ENCODE results near the gene RAPGEFL1. TPM values are rescaled to one million over a fixed set of nuclear protein-coding genes. Genes with fewer than 3 reads are reported as not detected.
"Not testable (repeated sequence)": the region's sequence is repeated elsewhere in the genome, so short reads cannot be mapped to it uniquely, and the experiment has no call there.

Gene RAPGEFL1
- total RNA-seq, 2 experiments from 2014 or later, result 3.1 to 4.0 TPM

DNA sequence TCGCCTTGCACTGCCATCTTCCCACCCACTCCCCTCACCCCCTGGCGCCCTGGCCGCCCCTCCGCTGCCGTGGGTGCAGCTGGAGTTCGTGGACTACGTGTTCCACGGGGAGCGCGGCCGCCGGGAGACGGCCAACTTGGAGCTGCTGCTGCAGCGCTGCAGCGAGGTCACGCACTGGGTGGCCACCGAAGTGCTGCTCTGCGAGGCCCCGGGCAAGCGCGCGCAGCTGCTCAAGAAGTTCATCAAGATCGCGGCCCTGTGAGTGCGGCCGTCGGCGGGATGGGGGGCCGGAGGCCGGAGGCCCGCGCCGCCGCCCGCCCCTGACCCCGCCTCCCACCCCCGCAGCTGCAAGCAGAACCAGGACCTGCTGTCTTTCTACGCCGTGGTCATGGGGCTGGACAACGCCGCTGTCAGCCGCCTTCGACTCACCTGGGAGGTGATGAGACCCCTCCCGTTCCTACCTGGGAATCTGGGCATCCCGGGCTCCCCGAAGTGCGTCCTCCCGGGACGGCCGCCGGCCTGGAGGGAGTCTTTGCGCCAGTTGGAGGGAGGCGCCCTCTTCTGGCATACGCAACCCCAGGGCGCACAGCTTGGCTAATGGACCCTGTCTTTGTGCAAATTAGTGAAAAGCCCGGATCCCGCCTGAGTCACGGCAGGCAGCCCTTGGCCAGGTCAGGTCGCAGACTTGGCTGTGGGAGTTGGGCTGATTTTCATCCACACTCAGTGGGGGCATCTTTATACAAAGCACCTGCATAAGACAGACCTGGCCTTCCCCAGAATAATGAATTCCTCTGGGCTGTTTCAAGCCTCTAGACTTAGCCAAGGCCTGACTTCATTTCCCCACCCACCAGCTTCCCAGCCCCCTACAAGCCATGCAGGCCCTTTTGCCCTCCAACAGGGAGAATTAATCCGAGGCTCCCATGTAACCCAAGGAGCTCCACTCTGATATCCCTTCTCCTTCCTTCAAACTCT, 14.3 kb downstream of the RAPGEFL1 start:
- CTCF ChIA-PET, result interaction anchor here (0.5 to 5.7 kb wide), 18 partner anchors 8 to 186 kb away, joined by 3 to 82 read pairs (median 4); partner anchors contain the start of genes CSF3 and WIPF2
- Mint-ChIP-seq H3K27me3 (ENCODE audit: low read depth) (no peaks in the 10 kb centered on the region), H3K4me3 (peak overlapping the region; percentile 82), H3K4me1 (ENCODE audit: low read depth) (peaks cover 7% of the 10 kb centered on the region), H3K9me3 (no peaks in the 10 kb centered on the region), H3K27ac (no peak overlapping the region), H3K36me3 (ENCODE audit: low read depth) (no peaks in the 10 kb centered on the region)
- DNase-seq, result peak; percentile 79
- intact Hi-C loops (cut with micrococcal nuclease), result loop anchor here (1.0 kb wide), 2 partner anchors 78 to 178 kb away; no protein-coding TSS in a partner anchor

DNA sequence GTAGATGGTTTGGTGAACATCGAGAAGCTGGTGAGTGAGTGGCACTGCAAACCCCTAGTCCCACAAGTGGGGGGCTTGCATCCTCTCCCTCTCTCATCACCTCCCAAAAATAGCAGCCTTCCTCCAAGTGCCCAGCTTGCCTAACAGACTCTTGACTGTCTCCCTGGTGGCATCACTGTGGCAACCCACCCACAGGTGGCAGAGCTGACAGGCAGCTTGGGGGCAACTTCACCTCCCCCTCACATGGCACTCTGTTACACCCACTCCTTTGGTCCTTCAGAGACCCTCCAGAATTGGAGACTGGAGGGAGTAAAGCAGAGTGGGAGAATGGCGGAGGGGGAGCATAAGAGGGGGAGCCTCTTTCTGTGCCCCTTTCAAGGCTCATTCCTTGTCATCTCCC, 15.7 kb downstream of the RAPGEFL1 start:
- CTCF ChIA-PET, result interaction anchor here (0.7 to 5.7 kb wide), 9 partner anchors 10 to 179 kb away, joined by 3 to 82 read pairs (median 5); partner anchors contain the start of genes CSF3 and WIPF2
- intact Hi-C loops (cut with micrococcal nuclease), result no loop called here
- Mint-ChIP-seq H3K27me3 (ENCODE audit: low read depth) (no peaks in the 10 kb centered on the region), H3K27ac (no peak overlapping the region), H3K4me3 (no peak overlapping the region), H3K36me3 (ENCODE audit: low read depth) (no peaks in the 10 kb centered on the region), H3K4me1 (ENCODE audit: low read depth) (peaks cover 7% of the 10 kb centered on the region), H3K9me3 (no peaks in the 10 kb centered on the region)
- DNase-seq, result no peak

DNA sequence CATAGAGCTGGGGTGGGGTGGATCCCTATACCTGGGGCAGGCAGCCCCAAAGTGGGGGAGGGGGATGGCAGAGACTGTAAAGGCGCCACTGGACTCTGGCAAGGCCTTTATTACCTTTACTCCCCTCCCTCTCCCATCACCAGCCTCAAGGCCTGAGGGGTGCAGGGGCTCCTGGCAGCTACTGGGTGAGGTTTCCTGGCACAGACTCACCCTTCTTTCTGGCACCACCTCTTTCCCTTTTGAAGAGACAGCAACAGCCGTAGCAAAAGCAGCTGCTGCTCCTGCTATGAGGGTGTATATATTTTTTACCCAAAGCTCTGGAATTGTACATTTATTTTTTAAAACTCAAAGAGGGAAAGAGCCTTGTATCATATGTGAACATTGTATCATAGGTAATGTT, 17.6 kb downstream of the RAPGEFL1 start:
- H3K4me3 Mint-ChIP-seq, result no peak overlapping the region
- H3K36me3 Mint-ChIP-seq (ENCODE audit: low read depth), result no peaks in the 10 kb centered on the region
- peaks cover 7% of the 10 kb centered on the region for H3K4me1 Mint-ChIP-seq (ENCODE audit: low read depth)
- intact Hi-C loops (cut with micrococcal nuclease), result no loop called here
- CTCF ChIA-PET, result interaction anchor here (0.9 to 2.0 kb wide), 3 partner anchors 10 to 160 kb away, joined by 3 to 10 read pairs (median 5); no protein-coding TSS in a partner anchor
- H3K27ac Mint-ChIP-seq, result no peak overlapping the region
- DNase-seq, result no peak
- H3K9me3 Mint-ChIP-seq, result no peaks in the 10 kb centered on the region
- H3K27me3 Mint-ChIP-seq (ENCODE audit: low read depth), result no peaks in the 10 kb centered on the region

- no peaks in the 10 kb centered on the region for H3K9me3 Mint-ChIP-seq
- H3K36me3 Mint-ChIP-seq (ENCODE audit: low read depth), result no peaks in the 10 kb centered on the region
- H3K27ac Mint-ChIP-seq, result no peak overlapping the region
- DNase-seq, result no peak
- intact Hi-C loops (cut with micrococcal nuclease), result no loop called here
- H3K4me3 Mint-ChIP-seq, result no peak overlapping the region
- H3K4me1 Mint-ChIP-seq (ENCODE audit: low read depth), result no peaks in the 10 kb centered on the region
- H3K27me3 Mint-ChIP-seq (ENCODE audit: low read depth), result no peaks in the 10 kb centered on the region
- CTCF ChIA-PET, result interaction anchor here (1.0 to 3.3 kb wide), 7 partner anchors 21 to 184 kb away, joined by 3 to 11 read pairs (median 3); partner anchors contain the start of gene WIPF2
Observed at GRCh38 chr17:40197550-40197949, 20.3 kb downstream of the RAPGEFL1 start.

- CTCF ChIA-PET, result interaction anchor here (0.6 to 3.3 kb wide), 12 partner anchors 8 to 184 kb away, joined by 3 to 11 read pairs (median 4); partner anchors contain the start of gene WIPF2
Observed at GRCh38 chr17:40197965-40198456, 20.7 kb downstream of the RAPGEFL1 start.

DNA sequence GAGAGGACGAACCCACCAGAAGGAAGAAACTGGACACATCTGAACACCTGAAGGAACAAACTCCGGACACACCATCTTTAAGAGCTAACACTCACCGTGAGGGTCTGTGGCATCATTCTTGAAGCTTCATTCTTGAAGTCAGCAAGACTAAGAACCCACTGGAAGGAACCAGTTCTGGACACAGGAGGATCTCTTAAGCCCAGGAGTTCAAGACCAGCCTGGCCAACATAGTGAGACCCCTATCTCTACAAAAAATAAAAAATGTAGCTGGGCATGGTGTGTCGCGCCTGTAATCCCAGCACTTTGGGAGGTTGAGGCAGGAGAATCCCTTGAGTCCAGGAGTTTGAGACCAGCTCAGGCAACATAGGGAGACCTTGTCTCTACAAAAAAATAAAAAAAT, 21.3 kb downstream of the RAPGEFL1 start:
- H3K4me1 Mint-ChIP-seq (ENCODE audit: low read depth), result no peaks in the 10 kb centered on the region
- CTCF ChIA-PET, result interaction anchor here (0.5 to 3.3 kb wide), 12 partner anchors 8 to 269 kb away, joined by 3 to 11 read pairs (median 4); partner anchors contain the start of gene WIPF2

More at GRCh38 chr17:40197965-40198456, 20.7 kb downstream of the RAPGEFL1 start:
- H3K4me1 Mint-ChIP-seq (ENCODE audit: low read depth); intact Hi-C loops (cut with micrococcal nuclease); H3K36me3 Mint-ChIP-seq (ENCODE audit: low read depth); H3K9me3 Mint-ChIP-seq; H3K27me3 Mint-ChIP-seq (ENCODE audit: low read depth); H3K27ac Mint-ChIP-seq: not testable (repeated sequence)
- peak overlapping the region; percentile 38 for H3K4me3 Mint-ChIP-seq
- DNase-seq, result peak; percentile 31

DNA sequence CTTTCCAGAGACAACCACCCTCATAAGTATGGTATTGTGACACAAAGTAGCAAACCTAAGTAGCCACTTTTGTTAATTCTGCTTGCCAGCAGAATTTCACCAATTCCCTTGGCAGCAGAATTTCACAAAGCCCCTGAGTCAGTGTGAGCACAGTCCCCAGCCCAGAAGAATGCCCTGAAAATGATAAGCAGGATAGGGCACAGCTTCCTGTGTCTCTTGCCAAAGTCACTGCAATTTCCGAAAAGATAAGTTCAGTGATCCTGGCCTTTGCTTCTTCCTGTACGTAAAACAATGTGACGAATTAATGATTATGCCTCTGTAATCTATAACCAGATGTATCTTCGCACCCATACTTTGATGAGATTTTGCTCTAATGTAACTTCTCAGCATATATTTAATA, 25.9 kb downstream of the RAPGEFL1 start:
- no peak overlapping the region for H3K4me3 Mint-ChIP-seq
- no peaks in the 10 kb centered on the region for H3K27me3 Mint-ChIP-seq (ENCODE audit: low read depth)
- no peak overlapping the region for H3K27ac Mint-ChIP-seq
- H3K9me3 Mint-ChIP-seq, result no peaks in the 10 kb centered on the region
- no peaks in the 10 kb centered on the region for H3K4me1 Mint-ChIP-seq (ENCODE audit: low read depth)
- intact Hi-C loops (cut with micrococcal nuclease), result no loop called here
- DNase-seq, result no peak
- H3K36me3 Mint-ChIP-seq (ENCODE audit: low read depth), result no peaks in the 10 kb centered on the region
- CTCF ChIA-PET, result interaction anchor here (0.6 to 4.9 kb wide), 9 partner anchors 12 to 330 kb away, joined by 3 to 41 read pairs (median 9); partner anchors contain the start of gene WIPF2

More for the DNA sequence above, 21.3 kb downstream of the RAPGEFL1 start:
- Mint-ChIP-seq H3K9me3 (no peaks in the 10 kb centered on the region), H3K27ac (no peak overlapping the region), H3K27me3 (ENCODE audit: low read depth) (no peaks in the 10 kb centered on the region), H3K36me3 (ENCODE audit: low read depth) (no peaks in the 10 kb centered on the region), H3K4me3 (no peak overlapping the region)
- intact Hi-C loops (cut with micrococcal nuclease), result no loop called here
- DNase-seq, result no peak

- H3K27me3 Mint-ChIP-seq (ENCODE audit: low read depth); H3K4me3 Mint-ChIP-seq; intact Hi-C loops (cut with micrococcal nuclease); H3K4me1 Mint-ChIP-seq (ENCODE audit: low read depth); H3K27ac Mint-ChIP-seq; H3K36me3 Mint-ChIP-seq (ENCODE audit: low read depth); H3K9me3 Mint-ChIP-seq; DNase-seq; CTCF ChIA-PET: not testable (repeated sequence)
Observed at GRCh38 chr17:40206193-40206592, 28.9 kb downstream of the RAPGEFL1 start.

DNA sequence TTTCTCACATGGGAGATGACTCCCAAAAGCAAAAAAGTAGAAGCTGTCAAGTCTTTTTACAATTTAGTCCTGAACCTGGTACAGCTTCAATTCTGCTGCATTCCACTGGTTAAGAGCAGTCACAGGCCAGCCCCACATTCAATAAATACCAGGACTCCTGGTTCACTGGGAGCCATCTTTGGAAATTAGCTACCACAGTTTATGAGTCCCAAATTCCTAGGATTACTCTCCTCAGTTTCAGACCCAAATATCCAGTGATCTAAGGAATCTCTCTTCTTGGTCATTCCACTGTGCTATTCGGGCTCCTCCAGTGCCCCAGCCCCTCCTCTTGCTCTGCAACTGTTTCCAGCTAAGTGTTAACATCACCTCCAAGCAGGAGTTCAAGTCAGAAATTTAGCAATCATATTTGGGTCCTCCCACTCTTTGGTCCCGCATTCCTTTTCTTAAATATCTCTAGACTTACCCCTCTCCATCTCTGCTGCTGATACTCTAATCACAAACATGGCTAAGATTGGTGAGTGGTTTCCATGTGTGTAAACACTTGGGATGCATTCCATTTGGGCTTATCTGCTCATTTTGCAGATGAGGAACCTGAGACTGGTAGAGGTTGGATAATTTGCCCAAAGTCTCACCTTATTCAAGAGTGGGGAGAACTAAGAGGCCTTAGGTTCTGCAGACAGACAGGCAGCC, 32.3 kb downstream of the RAPGEFL1 start:
- DNase-seq, result no peak
- H3K27ac Mint-ChIP-seq, result no peak overlapping the region
- no peaks in the 10 kb centered on the region for H3K9me3 Mint-ChIP-seq
- no peak overlapping the region for H3K4me3 Mint-ChIP-seq
- H3K4me1 Mint-ChIP-seq (ENCODE audit: low read depth), result no peaks in the 10 kb centered on the region
- intact Hi-C loops (cut with micrococcal nuclease), result loop anchor here (10.0 kb wide), 1 partner anchor 335 kb away; no protein-coding TSS in a partner anchor
- no peaks in the 10 kb centered on the region for H3K27me3 Mint-ChIP-seq (ENCODE audit: low read depth)
- H3K36me3 Mint-ChIP-seq (ENCODE audit: low read depth), result no peaks in the 10 kb centered on the region
- CTCF ChIA-PET, result interaction anchor here (0.6 to 0.9 kb wide), 2 partner anchors 9 to 13 kb away, joined by 3 read pairs; no protein-coding TSS in a partner anchor

- H3K27me3 Mint-ChIP-seq (ENCODE audit: low read depth); DNase-seq; CTCF ChIA-PET; H3K4me1 Mint-ChIP-seq (ENCODE audit: low read depth); H3K4me3 Mint-ChIP-seq; H3K27ac Mint-ChIP-seq; H3K36me3 Mint-ChIP-seq (ENCODE audit: low read depth); H3K9me3 Mint-ChIP-seq: not testable (repeated sequence)
- intact Hi-C loops (cut with micrococcal nuclease), result loop anchor here (10.0 kb wide), 1 partner anchor 331 kb away; no protein-coding TSS in a partner anchor
Observed at GRCh38 chr17:40213914-40214313, 36.6 kb downstream of the RAPGEFL1 start.

DNA sequence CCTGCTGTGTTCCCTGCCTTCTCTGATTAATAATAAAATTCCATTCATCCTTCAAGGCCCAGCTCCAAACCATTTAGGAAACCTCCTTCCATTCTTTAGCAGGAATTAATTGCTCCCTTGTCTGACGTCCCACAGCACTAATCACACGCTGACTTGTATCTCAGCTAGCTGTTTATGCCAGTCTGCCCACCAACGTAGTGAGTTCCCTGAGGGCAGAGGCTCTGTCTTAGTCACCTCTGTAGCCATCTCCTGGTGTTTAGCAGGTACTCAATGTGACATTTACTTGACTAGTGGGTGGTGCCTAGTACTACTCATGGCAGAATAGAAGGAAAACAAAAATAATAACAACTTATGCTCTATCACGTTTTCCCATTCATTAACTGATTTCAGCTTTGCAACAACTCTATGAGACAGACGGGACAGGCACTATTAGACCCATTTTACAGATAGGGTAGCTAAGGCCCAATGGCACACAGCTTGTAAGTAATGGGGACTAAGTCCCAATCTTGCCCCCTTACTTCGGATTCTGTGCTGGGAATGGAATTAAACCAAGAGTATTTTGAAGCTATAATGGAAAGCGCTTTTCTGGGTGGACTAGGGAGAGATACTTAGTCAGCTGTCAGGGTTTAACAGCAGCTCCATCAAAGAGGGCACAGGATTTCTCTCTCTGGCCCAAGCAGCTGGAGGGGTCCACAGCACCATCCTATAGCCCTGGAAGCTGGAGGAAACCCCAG, 40.9 kb downstream of the RAPGEFL1 start:
- no peaks in the 10 kb centered on the region for H3K27me3 Mint-ChIP-seq (ENCODE audit: low read depth)
- H3K4me3 Mint-ChIP-seq, result peak overlapping the region; percentile 82
- H3K9me3 Mint-ChIP-seq, result no peaks in the 10 kb centered on the region
- CTCF ChIA-PET, result interaction anchor here (0.7 to 2.3 kb wide), 21 partner anchors 10 to 141 kb away, joined by 3 to 11 read pairs (median 4); no protein-coding TSS in a partner anchor
- no peak for DNase-seq
- no peaks in the 10 kb centered on the region for H3K36me3 Mint-ChIP-seq (ENCODE audit: low read depth)
- intact Hi-C loops (cut with micrococcal nuclease), result loop anchor here (1.0 to 10.0 kb wide), 3 partner anchors 65 to 327 kb away; partner anchors contain the start of gene CASC3
- H3K27ac Mint-ChIP-seq, result peak overlapping the region; percentile 95
- peaks cover 22% of the 10 kb centered on the region for H3K4me1 Mint-ChIP-seq (ENCODE audit: low read depth)

All from activated naive CD4-positive, alpha-beta T cell treated with anti-CD3 and anti-CD28 coated beads for 36 hours (primary cell).